Effector CD8-positive, alpha-beta T cell (primary cell): Measurements from ENCODE around the gene QTRT2.

ENCODE experiments used
- DNase-seq: peaks from one replicate; lab custom pipeline; 2025; lab: John Stamatoyannopoulos, UW

Gene QTRT2

DNA sequence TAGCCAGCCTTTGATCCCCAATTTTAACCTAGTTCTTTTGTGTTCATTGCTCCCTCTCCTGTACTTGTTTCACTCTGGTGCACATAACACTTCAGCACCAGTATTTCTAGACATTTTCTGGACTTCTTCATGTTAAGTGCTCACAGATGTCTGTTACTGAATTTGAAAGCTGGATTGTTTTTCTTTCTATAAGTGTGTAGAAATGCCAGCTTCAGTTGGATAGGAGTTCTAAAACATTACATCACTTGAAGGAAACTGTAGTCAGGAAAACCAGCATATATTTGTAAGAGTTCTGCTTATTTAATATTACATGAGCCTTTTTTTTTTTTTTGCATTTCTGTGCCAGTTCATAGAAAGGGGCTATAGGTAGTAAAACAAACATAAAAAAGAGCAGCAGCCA is 21.6 kb downstream of the QTRT2 start:
- no peak for DNase-seq

GRCh38 chr3:114079761-114080160 is 23.2 kb downstream of the QTRT2 start:
- no peak for DNase-seq

DNA sequence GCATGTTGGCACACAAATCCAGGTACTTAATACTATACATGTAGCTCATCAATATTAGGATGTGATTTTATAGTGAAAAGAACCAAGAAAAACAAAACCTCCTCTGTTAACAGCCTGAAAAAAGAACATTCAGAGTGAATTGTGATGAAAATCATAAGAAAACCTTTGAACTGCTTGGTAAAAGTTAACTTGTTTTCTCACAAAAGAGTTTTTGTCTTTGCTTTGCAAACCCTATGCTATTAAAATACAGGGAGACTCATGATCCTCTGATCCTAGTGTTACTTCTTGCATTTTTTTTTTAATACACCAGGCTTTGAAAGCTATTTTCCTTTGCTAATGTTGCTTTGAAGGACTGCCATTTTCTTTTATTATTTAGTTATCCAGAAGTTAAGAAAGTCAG is 23.7 kb downstream of the QTRT2 start:
- no peak for DNase-seq

DNA sequence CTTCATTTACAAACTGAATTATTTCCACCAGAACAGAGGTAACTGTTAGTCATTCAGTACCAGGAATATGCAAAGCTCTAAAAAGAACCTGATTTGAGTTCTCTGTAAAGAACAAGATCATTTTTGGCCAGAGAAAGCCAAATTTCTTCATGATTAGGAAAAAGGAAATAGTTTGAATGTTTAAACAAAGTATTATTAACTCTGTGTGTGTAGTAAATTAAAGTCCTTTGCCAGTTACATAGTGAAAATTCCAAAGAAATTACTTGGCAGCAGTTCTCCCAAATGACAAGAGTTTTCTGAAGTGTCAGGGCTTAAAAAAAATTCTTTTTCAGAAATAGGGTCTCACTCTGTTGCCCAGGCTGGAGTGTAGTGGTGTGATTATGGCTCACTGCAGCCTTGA is 24.5 kb downstream of the QTRT2 start:
- no peak for DNase-seq

- no peak for DNase-seq
Observed at GRCh38 chr3:114083112-114083511, 26.6 kb downstream of the QTRT2 start.

DNA sequence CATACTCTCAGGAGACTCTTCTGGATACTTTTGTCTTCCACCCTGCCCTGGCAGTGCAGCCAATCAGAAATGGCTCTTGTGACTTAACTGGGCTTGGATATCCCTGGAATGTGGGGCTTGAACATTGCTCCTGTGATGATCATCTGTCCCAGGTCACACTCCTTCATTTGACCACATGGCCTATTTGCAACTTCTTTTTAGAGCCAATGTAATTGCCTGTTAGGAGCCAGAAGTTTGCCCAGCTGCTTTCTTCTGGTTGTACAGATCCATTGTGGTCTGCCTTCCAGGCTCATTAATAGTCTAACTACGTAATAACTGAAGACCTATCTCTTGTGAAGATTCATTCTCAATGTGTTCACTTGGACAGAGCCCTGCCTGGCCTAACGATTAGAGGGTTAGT is 29.8 kb downstream of the QTRT2 start:
- no peak for DNase-seq

- DNase-seq, result no peak
Observed at GRCh38 chr3:114089675-114090074, 33.1 kb downstream of the QTRT2 start.

- no peak for DNase-seq
Observed at GRCh38 chr3:114092151-114093015, 35.8 kb downstream of the QTRT2 start.

GRCh38 chr3:114093016-114093380 is 36.5 kb downstream of the QTRT2 start:
- no peak for DNase-seq

DNA sequence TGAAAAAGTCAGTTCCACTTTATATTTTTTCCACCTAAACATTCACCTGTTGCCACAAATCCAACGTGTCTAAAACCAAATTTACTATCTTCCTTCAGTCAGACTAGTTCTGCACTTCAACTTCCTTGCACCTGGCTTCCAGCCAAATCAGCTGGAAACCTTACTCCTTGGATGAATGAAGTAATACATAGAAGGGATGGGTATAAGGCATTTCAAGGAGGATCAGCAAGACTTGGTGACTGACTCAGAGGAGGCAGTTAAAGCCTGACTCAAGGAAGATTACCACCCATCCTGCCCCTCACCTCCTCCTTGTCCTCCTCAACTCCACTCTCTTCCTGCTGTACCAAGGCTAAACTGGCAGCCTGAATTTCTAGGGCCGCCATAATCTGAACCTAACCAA is 37.1 kb downstream of the QTRT2 start:
- no peak for DNase-seq

DNA sequence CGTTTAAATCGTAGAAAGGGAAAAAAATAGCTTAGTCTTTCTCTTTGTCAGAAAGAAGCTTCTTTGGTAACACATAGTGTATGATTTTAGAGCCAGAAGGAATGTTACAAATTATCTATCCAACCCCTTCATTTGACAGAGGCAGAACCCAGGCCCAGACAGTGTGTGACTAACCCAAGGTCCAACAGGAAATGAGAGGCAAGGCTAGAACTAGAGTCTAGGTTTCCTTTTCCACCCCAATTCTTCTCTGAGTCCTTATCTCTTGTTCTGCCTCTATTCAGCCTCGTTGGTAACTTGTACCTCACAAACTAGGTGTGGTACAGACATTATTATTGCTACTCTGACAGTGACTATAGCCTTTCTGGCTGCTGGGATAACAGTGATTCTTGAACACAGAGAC is 39.3 kb downstream of the QTRT2 start:
- no peak for DNase-seq

DNA sequence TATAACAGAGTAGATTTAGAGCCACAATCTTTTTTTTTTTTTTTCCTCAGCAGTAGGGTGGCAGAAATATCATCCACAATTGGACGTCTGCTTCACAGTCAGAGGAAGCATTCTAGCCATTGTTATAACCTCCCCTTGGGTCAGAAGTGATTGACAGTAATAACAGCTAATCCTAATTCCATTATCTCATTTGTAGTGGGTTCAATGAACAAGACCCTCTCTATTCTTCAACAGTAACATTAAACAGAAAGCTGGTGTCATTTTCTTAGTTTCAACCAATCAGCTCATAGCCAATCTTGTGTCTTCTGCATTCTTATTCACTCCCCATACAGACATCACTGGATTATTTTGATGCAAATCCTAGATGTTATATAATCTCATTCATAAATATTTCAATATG is 44.6 kb downstream of the QTRT2 start:
- no peak for DNase-seq

- DNase-seq, result no peak
Observed at GRCh38 chr3:114103181-114103580, 46.6 kb downstream of the QTRT2 start.

GRCh38 chr3:114103858-114104257 is 47.3 kb downstream of the QTRT2 start:
- no peak for DNase-seq

DNA sequence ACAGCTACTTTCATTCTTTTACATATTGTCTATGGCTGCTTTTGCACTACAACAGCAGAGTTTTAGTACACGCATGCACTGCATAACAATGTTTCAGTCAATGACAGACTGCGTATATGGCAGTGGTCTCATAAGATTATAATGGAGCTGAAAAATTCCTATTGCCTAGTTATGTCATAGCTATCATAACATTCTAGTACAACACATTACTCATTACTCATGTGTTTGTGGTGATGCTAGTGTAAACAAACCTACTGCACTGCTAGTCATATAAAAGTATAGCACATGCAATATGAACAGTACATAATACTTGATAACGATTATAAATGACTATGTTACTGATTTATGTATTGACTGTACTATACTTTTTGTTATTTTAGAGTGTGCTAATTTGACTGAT is 47.9 kb downstream of the QTRT2 start:
- no peak for DNase-seq

- DNase-seq, result no peak
Observed at GRCh38 chr3:114108137-114108536, 51.6 kb downstream of the QTRT2 start.

GRCh38 chr3:114110439-114110838 is 53.9 kb downstream of the QTRT2 start:
- DNase-seq, result no peak

DNA sequence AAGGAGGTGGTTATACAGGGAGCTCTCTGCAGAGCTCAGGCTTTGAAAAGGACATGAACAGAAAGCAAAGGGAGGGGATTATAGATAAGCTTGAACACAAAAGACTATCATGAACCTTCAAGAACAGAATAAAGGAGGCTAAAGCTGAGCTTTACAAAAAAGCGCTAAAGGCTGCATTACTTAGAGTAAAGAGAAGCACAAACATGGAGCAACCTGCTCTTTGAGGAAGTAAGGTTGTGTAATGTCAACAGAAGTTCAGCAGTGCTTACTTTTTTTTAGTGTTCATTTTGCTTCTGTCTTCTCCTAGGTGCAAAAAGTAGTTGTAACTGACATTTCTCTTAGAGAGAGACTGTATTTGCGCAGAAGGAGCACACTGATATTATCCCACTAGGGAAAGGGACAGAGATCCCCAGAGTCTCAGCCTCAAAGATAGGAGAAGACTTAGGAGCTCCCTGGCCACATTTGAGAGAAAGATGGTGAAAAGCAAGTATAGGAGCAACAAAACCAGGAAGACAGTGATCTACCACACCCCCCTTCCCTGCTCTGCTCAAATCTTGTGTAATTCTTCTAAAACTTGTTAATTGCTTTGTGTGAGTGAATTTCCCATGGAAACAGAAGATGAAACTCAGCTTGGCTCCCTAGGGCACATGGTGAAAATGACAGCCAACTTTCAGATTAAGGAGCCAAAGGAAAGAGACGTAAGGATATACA is 54.7 kb downstream of the QTRT2 start:
- no peak for DNase-seq

- DNase-seq, result no peak
Observed at GRCh38 chr3:114112696-114113095, 56.2 kb downstream of the QTRT2 start.

GRCh38 chr3:114114719-114115118 is 58.2 kb downstream of the QTRT2 start:
- no peak for DNase-seq

- DNase-seq, result no peak
Observed at GRCh38 chr3:114115143-114115542, 58.6 kb downstream of the QTRT2 start.

- DNase-seq, result no peak
Observed at GRCh38 chr3:114119776-114120175, 63.2 kb downstream of the QTRT2 start.

DNA sequence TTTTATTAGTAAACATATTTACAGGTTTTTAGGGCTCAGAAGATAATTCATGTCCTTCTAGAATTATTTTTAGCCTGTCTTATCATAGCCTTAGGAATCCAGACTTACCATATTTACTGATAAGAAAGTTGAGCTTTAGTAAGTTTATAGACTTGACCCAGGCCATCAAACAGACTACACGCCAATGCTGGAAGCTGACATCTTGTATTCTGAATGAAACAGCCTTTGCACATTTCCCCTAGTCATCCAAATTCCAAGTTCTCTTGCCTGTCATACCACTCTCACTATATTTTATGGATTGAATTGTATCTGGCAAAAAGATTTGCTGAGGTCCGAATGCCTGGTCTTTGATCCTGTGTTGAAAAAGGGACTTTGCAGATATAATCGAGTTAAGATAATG is 63.7 kb downstream of the QTRT2 start:
- DNase-seq, result no peak
